ENCODE data around the gene GABBR2.

Gene GABBR2

DNA sequence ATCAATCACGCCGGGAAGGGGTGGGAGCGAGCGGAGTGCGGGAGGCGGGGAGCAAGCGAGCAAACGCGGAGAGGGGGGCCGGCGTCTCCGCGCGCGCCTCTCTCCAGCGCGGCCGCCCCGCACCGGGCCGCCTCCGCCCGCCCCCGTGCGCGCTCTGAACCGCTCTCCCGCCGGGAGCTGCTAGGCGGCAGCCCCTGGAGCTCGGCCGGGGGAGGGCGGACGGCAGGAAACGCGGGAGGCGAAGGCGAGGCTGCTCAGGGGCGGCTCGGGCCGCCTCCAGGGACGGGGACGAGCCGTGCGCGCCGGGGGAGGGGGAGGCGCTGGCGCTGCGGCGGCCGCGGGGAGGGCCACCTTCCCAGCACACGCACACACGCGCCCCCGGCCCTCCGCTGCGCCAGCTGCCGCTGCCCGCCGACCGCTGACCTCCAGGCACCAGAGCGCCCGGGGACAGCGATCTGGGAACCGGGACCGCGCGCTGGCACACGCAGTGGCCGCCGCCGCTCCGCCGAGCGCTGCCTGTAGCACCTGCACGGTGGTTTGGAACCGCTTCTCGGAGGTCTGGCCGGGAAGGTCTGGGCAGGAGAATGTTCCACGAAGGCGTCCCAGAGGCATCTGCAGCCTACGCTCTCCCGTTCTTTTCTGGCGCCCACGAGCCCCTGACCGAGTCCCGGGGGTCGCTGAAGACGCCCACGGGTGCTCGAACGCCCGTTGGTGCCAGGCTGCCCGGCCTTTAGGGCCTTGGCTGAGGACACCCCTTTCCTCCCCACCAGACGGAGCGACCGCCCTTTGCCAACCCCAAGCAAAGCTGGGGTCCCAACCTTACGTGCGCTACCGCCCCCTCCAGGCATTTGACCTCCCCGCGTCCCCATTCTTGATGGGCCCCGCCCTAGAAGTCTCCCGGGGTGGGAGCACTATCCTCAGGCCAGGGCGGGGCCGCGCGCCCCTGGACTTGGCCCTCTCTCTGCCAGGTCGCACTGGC lies at the start of gene GABBR2:
GABBR2 (minus strand) TSS at position 3 of the 979 bp plus-strand sequence. CDS start 198 bp downstream, outside the sequence.
- Mint-ChIP-seq H3K36me3 (ENCODE audit: low read depth) (no peaks in the 10 kb centered on the region), H3K27me3 (ENCODE audit: low read depth) (peaks cover 64% of the 10 kb centered on the region), H3K4me1 (ENCODE audit: low read depth) (peaks cover 1% of the 10 kb centered on the region), H3K27ac (no peak within 1 kb of the TSS), H3K4me3 (peak within 1 kb of the TSS; percentile 26), H3K9me3 (no peaks in the 10 kb centered on the region)
- DNase-seq (ENCODE audit: low spot score) = no peak

DNA sequence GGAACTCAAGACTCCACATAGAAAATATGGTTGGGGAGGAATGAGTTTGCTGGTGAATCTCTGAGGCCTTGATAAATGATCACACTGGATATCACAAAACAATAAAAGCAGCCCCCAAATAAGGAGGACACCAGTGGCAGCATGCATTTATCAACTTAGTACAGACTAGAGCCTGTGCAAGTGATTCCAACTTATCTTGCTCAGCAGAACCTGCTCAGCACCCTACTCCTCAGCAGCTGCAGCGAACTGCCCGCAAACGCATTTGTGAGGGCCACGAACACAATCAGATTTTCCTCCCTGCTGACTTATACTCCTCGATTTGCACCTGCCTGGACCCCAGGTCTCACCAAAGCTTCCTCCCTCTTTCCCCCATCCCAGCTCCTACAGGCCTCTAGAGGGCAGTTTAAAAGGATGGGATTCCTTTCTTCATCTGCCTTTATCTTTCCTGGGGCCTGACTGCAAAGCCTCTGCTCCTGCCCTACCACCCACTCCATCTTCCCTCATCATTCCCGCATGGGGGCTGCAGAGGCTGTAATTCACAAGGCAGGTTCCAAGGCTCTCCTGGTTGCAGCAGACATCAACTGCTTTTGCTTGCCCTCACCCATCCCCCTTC lies 46.4 kb upstream of the GABBR2 start:
- Mint-ChIP-seq H3K4me1 (ENCODE audit: low read depth) (no peaks in the 10 kb centered on the region), H3K27ac (no peak overlapping the region), H3K36me3 (ENCODE audit: low read depth) (no peaks in the 10 kb centered on the region), H3K4me3 (no peak overlapping the region), H3K9me3 (peaks cover 6% of the 10 kb centered on the region), H3K27me3 (ENCODE audit: low read depth) (no peaks in the 10 kb centered on the region)
- DNase-seq (ENCODE audit: low spot score) = no peak

- no peak for DNase-seq (ENCODE audit: low spot score)
- Mint-ChIP-seq H3K9me3 (no peaks in the 10 kb centered on the region), H3K27ac (no peak overlapping the region), H3K4me1 (ENCODE audit: low read depth) (no peaks in the 10 kb centered on the region), H3K4me3 (no peak overlapping the region), H3K27me3 (ENCODE audit: low read depth) (no peaks in the 10 kb centered on the region), H3K36me3 (ENCODE audit: low read depth) (peaks cover 2% of the 10 kb centered on the region)
These were observed 42.5 kb upstream of the GABBR2 start for GRCh38 chr9:98751210-98751609.

DNA sequence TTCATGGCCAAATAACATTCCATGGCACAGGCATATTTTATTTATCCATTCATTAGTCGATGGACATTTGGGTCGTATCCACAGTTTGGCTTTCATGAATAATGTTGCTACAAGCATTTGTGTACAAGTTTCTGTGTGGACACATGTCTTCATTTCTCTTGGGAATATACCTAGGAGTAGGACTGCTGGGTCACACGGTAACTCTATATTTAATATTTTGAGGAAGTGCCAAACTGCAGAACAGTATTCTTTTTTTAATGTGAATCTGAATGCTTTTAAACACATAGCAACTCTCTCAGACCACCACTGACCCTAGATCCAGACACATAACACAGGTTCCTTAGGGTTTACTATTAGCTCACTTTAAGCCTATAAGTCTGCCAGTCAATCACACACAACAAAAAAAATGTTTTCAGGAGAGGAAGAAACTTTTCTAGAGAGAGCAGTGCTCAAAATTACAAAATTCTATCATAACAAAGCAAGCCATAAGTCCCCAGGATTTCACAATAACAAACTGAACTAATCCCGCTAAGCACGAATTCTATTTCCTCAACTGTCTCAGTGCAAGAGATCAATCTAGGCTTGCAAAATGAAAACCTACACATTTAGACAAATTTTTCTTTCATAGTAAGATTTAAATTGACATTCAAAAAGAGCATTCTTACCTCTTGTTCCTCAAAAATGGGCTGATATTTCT lies 41.8 kb upstream of the GABBR2 start:
- H3K4me1 Mint-ChIP-seq (ENCODE audit: low read depth) = no peaks in the 10 kb centered on the region
- no peak overlapping the region for H3K27ac Mint-ChIP-seq
- no peak for DNase-seq (ENCODE audit: low spot score)
- peaks cover 2% of the 10 kb centered on the region for H3K36me3 Mint-ChIP-seq (ENCODE audit: low read depth)
- no peaks in the 10 kb centered on the region for H3K27me3 Mint-ChIP-seq (ENCODE audit: low read depth)
- H3K4me3 Mint-ChIP-seq = no peak overlapping the region
- H3K9me3 Mint-ChIP-seq = no peaks in the 10 kb centered on the region

DNA sequence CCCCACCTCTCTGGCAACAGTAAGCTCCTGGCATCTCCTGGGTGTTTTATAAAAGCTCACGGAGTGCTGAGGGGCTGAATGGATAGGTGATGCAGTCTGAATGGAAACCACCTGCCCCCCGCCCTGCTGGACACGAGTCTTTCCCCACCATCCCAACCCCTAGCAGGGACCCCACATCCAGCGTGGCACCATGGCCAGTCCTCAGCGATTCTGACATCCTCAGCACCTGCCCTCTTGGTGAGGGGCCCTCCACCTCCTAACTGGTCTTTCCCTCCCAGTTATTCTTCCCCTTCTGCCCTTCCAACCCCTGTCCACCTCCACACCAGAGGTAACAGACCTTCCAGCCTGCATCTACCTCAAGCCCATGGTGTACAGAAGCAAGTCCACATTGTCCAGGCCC lies 38.7 kb upstream of the GABBR2 start:
- H3K4me3 Mint-ChIP-seq = no peak overlapping the region

DNA sequence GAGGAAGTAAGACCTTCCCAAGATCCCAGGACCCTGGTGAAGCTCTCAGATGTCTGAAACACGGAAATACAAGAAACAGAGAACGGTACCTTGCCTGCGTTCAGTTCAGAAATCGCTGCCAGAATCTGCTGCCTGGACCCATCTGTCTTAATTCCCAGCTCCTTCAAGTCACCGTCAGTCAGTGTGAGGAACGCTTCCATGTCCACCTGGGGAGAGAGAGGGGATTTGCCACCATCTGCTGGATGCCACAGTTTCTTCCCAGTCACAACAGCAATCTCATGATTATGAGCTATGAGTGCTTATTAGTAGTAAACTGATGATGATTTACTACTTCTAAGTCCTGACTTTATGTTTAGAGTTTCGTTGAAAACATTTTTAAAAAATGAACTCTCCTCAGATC lies 36.7 kb upstream of the GABBR2 start:
- Mint-ChIP-seq H3K27ac (no peak overlapping the region), H3K9me3 (no peaks in the 10 kb centered on the region), H3K27me3 (ENCODE audit: low read depth) (no peaks in the 10 kb centered on the region), H3K4me3 (no peak overlapping the region), H3K4me1 (ENCODE audit: low read depth) (no peaks in the 10 kb centered on the region), H3K36me3 (ENCODE audit: low read depth) (peaks cover 2% of the 10 kb centered on the region)
- no peak for DNase-seq (ENCODE audit: low spot score)

More for the DNA sequence above, 38.7 kb upstream of the GABBR2 start:
- DNase-seq (ENCODE audit: low spot score) = no peak
- Mint-ChIP-seq H3K9me3 (no peaks in the 10 kb centered on the region), H3K4me1 (ENCODE audit: low read depth) (no peaks in the 10 kb centered on the region), H3K27me3 (ENCODE audit: low read depth) (no peaks in the 10 kb centered on the region), H3K36me3 (ENCODE audit: low read depth) (peaks cover 2% of the 10 kb centered on the region), H3K27ac (no peak overlapping the region)

- no peaks in the 10 kb centered on the region for H3K4me1 Mint-ChIP-seq (ENCODE audit: low read depth)
- peaks cover 3% of the 10 kb centered on the region for H3K9me3 Mint-ChIP-seq
- H3K27ac Mint-ChIP-seq = no peak overlapping the region
- DNase-seq (ENCODE audit: low spot score) = no peak
- H3K4me3 Mint-ChIP-seq = no peak overlapping the region
- no peaks in the 10 kb centered on the region for H3K27me3 Mint-ChIP-seq (ENCODE audit: low read depth)
- H3K36me3 Mint-ChIP-seq (ENCODE audit: low read depth) = no peaks in the 10 kb centered on the region
These were observed 35.3 kb upstream of the GABBR2 start for GRCh38 chr9:98743818-98744611.

DNA sequence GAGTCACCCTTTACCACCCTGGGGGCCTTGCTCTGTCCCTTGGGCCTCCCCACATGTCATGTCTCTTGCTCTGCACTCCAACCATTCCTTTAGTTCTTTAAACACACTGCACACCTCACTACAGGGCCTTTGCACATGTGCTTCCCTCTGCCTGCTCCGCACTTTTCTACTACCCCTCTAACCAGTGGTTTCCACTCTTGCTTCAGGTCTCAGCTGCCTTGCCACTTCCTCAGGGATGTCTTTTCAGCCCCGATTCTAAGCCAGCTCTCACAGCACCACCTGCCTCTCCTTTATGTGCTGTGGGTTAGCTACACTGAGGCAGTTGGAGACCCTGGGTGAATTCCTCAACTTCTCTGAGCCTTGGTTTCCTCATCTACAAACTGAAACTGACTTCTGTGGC lies 34.6 kb upstream of the GABBR2 start:
- Mint-ChIP-seq H3K4me1 (ENCODE audit: low read depth) (no peaks in the 10 kb centered on the region), H3K27me3 (ENCODE audit: low read depth) (no peaks in the 10 kb centered on the region), H3K4me3 (no peak overlapping the region), H3K9me3 (peaks cover 3% of the 10 kb centered on the region), H3K27ac (peak overlapping the region; percentile 21), H3K36me3 (ENCODE audit: low read depth) (no peaks in the 10 kb centered on the region)
- DNase-seq (ENCODE audit: low spot score) = no peak

- peaks cover 3% of the 10 kb centered on the region for H3K9me3 Mint-ChIP-seq
- no peaks in the 10 kb centered on the region for H3K36me3 Mint-ChIP-seq (ENCODE audit: low read depth)
- no peak for DNase-seq (ENCODE audit: low spot score)
- H3K4me3 Mint-ChIP-seq = no peak overlapping the region
- H3K4me1 Mint-ChIP-seq (ENCODE audit: low read depth) = no peaks in the 10 kb centered on the region
- H3K27ac Mint-ChIP-seq = no peak overlapping the region
- no peaks in the 10 kb centered on the region for H3K27me3 Mint-ChIP-seq (ENCODE audit: low read depth)
These were observed 33.9 kb upstream of the GABBR2 start for GRCh38 chr9:98742325-98743280.

DNA sequence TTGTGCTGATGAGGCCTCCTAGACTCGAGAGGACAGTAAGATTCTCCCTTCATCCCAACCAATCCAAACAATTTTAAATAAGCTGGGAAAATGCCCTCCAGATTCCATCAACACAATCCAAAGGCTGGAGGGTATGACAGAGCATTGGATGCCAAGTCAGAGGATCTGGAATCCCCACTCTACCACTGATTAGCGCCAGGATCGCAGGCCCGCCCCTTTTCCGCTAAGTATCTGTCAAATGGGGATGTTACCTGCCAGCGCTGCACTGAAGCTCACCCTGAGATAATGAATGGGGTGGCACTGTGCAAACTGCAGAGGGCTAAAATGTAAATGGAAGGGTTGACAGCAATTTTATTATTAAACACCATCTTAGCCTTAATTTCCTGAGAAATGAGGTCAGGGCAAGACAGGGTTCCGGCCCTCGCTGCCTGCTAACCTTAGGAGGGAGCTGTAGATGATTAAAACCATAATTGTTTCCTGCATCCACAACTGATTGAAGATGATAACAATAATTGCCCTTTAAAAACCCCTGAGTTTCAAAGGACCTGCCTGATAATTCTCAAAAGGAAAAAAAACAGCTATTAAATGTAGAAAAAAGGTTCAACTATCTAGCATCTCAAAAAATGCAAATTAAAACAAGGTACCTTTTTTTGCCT lies 31.6 kb upstream of the GABBR2 start:
- H3K9me3 Mint-ChIP-seq = peaks cover 3% of the 10 kb centered on the region
- no peaks in the 10 kb centered on the region for H3K27me3 Mint-ChIP-seq (ENCODE audit: low read depth)
- H3K4me1 Mint-ChIP-seq (ENCODE audit: low read depth) = no peaks in the 10 kb centered on the region
- H3K4me3 Mint-ChIP-seq = no peak overlapping the region
- no peak overlapping the region for H3K27ac Mint-ChIP-seq
- DNase-seq (ENCODE audit: low spot score) = no peak
- H3K36me3 Mint-ChIP-seq (ENCODE audit: low read depth) = no peaks in the 10 kb centered on the region

DNA sequence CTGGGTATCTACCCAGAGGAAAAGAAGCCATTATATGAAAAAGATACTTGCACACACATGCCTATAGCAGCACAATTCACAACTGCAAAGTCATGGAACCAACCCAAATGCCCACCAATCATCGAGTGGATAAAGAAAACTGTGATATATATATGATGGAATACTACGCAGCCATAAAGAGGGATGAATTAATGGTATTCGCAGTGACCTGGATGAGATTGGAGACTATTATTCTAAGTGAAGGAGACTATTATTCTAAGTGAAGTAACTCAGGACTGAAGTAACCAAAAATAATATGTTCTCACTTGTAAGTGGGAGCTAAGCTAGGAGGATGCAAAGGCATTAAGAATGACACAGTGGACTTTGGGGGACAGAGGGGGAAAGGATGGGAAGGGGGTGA lies 30.0 kb upstream of the GABBR2 start:
- Mint-ChIP-seq H3K9me3 (peaks cover 3% of the 10 kb centered on the region), H3K36me3 (ENCODE audit: low read depth) (no peaks in the 10 kb centered on the region), H3K27me3 (ENCODE audit: low read depth) (no peaks in the 10 kb centered on the region), H3K27ac (no peak overlapping the region), H3K4me3 (no peak overlapping the region), H3K4me1 (ENCODE audit: low read depth) (no peaks in the 10 kb centered on the region)
- no peak for DNase-seq (ENCODE audit: low spot score)

DNA sequence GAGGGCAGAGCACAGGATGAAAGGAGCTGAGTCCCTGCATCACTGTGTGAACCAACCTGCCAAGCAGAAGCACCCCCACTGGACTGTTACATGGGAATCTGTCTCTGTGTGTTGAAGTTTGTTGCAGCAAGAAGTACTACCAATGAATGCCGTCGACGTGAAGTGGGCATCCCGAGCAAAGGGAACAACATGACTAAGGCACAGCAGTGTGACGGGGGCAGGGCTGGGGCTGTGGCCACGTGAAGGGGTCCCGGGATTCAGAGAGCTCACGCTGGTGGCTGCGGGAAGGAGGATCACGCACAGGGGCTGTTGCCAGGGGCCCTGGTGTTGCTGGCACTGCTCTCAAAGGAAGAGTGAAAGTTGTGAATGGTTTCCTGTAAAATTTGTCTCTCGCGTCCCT lies 27.5 kb upstream of the GABBR2 start:
- Mint-ChIP-seq H3K4me3 (no peak overlapping the region), H3K27me3 (ENCODE audit: low read depth) (no peaks in the 10 kb centered on the region), H3K27ac (no peak overlapping the region), H3K9me3 (peaks cover 3% of the 10 kb centered on the region), H3K36me3 (ENCODE audit: low read depth) (no peaks in the 10 kb centered on the region), H3K4me1 (ENCODE audit: low read depth) (no peaks in the 10 kb centered on the region)
- no peak for DNase-seq (ENCODE audit: low spot score)
